NCI-H187 (cell line): ENCODE measurements around the gene RHBG.

ENCODE experiments used
- DNase-seq, 2 experiments: peaks; one replicate each; lab custom pipeline; 2025; lab: John Stamatoyannopoulos, UW

The RHBG gene

GRCh38 chr1:156386949-156387869 is 18.2 kb downstream of the RHBG start:
- no peak for DNase-seq

- DNase-seq, result no peak
Observed at GRCh38 chr1:156387870-156388173, 18.8 kb downstream of the RHBG start.

- no peak for DNase-seq
Observed at GRCh38 chr1:156388174-156389137, 19.4 kb downstream of the RHBG start.

DNA sequence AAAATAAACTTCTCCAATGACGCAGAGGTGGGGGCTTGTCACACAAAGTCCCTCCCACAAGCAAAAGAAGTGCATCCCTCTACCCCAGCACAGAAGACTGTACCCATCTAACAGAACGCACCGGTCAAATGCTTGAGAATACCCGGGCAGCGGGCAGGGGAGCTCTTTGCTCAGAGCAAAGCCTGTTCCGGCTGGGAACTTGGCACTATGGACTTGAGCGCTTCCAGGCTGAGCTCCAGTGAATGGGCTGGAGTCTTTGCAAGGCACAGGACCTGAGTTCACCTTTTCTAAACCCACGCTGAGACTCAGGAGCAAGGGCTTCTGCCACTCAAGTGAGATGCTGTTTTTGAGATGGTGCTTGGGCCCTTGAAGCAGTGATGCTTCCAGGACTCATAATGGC is 20.3 kb downstream of the RHBG start:
- no peak for DNase-seq

DNA sequence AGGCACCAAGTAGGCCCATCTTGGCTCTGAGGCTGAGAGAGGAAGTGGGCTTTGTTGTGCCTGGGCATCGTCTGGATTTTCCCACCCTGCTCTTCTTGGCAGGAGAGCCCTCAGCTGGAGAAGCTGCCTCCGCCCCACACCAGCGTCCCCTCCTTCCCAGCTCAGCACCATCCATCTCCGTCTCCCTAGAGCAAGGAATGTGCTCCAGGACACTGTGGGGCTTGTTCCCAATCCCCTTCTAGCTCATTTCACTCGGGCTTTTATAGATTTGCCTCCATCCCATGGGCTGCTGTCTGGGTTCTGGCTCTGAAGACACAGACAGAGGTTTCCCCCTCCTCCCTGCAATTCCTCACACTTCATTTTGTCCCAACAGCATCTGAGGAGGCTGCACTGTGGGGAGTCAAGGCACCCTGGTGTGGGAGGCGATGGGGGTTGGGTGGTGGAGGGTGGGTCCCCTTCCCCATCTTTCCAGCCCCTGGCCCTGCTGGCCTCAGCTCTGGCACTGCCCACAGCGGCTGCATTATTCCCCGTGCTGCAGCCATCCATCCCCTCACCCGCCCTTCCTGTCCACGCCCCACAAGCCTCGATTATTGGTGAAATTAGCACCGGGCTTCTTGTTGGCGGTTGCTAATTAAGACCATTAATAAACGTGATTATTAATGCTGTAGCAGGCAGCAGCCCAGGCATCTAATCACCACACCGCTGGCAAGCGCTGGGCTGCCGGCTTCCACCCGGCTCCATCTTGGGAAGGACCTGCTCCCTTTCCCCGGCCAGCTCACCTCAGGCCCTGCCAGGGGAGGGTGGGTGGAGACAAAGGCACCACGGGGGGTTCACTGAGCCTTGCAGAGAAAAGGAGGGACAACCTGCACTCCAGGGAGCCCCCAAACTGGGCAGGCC is 21.7 kb downstream of the RHBG start:
- no peak for DNase-seq

DNA sequence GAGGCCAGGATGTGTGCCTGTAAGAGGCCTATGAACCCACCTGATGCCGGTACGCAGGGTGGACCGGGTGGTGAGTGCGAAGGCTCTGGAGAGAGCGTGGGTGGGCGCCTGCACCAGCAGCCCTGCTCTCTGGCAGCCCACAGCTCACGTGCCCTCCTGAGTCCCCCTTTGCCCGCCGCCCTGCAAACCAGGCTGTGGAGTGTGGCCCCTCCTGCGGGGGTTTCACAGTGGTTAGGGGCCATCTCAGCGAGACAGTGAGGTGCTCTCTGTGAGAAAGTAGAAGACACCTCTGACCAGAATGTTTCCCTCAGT is 22.3 kb downstream of the RHBG start:
- no peak for DNase-seq

- no peak for DNase-seq
Observed at GRCh38 chr1:156391701-156392100, 22.7 kb downstream of the RHBG start.

GRCh38 chr1:156392452-156392853 is 23.4 kb downstream of the RHBG start:
- DNase-seq, result no peak

GRCh38 chr1:156393095-156393494 is 24.1 kb downstream of the RHBG start:
- DNase-seq, result no peak

DNA sequence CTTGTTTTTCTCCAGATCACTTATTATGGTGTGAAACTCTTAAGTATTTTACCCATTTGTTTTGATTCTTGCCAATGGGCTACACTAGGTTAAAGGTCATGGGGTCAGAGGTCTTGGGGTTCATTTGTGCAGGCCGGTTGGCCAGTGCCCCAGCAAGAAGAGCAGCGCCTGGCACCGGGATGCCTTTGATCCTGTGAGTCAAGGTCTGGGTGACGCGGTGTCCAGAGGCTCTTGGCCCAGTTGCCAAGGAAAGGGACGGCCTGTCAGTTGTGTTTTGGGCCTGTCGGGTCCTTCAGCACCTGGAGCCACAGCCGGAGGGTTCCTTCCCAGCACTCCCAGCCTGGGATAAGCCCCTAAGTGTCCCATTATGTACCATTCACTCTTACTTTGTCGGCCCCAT is 25.1 kb downstream of the RHBG start:
- DNase-seq, result no peak

GRCh38 chr1:156394835-156395461 is 25.9 kb downstream of the RHBG start:
- peak; percentile 89 to 92 for DNase-seq

- DNase-seq, result no peak
Observed at GRCh38 chr1:156399355-156400125, 30.5 kb downstream of the RHBG start.

DNA sequence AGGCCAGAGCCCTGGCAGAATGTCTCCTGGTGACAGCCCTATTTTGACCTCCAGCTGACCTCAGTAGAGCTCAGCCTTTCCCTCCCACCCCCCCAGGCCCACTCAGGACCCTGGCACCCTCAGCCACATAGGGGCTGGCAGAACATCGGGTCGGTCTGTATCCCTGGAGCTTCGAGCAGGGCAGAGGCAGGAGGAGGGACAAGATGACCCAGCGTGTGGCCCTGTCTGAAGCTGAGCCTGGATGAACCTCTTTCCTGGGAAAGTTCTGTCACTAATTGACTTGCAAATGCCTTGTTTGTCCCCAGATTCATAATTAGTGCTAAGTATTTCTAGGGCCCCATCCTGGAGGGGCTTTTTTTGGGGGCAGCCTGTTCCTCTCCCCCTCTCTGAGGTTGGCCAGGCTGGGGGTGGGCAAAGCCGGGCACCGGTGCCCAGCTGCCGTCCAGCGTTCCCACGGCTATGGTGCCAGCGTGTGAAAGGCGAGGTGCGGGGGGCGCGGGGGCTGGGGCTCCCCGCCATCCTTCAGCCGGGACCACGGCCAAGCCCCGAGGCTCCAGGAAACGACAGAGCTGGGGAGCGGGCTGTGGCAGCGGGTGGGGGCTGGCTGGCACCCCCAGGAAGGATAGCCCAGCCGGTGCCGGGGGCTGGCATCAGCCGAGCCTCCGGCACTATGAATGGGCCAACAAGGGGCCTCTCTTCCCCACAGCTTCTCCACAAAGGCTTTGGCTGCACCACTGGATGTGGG is 31.4 kb downstream of the RHBG start:
- no peak for DNase-seq

DNA sequence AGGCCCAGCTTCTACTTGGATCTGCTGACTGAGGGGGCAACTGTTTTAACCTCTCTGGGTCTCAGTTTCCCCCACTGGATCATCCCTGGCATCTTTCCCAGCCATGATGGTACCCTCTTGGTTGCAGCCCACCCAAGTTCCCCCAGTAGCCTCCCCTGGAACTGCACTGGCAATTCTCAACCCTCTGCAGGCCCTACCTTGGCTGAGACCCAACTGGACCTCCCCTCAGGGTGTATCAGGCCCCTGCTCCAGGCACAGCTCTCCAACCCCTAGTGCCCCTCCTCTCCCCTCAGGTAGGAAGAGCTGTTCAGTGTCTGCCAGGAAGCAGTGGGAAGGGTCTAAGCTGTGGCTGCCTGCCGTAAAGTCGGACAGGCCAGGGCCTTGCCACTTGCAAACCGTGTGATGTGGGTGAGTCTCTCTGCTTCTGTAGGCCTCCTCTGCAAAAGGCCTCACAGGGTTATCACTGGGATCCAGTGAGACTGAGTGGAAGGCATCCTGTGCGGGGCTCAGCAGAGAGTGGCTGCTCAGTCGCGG is 32.1 kb downstream of the RHBG start:
- no peak for DNase-seq

GRCh38 chr1:156401681-156402081 is 32.7 kb downstream of the RHBG start:
- DNase-seq, result no peak

- DNase-seq, result no peak
Observed at GRCh38 chr1:156402331-156403020, 33.5 kb downstream of the RHBG start.

DNA sequence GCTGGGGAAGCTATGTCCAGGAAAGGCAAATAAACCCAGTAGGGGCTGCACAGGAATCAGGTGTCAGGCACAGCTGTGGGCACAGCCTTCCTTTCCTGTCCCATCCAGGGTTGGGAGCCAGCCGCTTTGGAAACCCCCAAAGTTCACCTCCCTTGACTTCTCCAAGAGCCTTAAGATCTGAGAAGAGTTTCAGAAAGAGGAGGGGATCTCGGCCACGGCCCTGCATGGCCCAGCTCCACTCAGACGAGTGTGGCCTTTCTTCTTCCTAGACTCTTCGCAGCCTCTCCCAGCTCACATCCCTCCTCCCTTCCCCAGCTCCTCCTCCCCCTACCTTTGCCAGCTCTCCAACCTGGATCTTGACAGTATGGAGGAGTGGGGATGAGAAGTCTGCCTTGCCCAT is 36.7 kb downstream of the RHBG start:
- no peak for DNase-seq

DNA sequence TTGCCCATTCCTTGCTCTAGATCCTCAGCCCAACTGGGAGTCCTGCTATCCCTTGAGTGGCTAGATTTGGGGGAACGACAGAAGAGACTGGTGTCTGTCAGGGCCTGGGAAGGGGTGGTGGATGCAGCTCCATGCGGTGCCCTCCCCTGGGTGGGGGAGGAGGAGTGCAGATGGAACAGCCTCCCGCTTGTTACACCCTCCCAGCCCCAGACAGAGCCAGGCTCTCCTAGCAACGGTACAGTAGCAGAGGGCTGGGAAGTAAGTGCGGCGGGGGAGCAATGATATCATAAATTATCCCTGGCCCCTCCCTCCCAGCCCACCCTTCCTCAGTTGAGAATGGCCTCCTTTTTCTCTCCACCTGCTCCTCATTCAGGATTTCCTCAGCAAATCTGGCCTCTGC is 37.2 kb downstream of the RHBG start:
- no peak for DNase-seq

- DNase-seq, result no peak
Observed at GRCh38 chr1:156407344-156407743, 38.3 kb downstream of the RHBG start.
